Measurements from ENCODE around the gene BCL10.

The BCL10 gene

DNA sequence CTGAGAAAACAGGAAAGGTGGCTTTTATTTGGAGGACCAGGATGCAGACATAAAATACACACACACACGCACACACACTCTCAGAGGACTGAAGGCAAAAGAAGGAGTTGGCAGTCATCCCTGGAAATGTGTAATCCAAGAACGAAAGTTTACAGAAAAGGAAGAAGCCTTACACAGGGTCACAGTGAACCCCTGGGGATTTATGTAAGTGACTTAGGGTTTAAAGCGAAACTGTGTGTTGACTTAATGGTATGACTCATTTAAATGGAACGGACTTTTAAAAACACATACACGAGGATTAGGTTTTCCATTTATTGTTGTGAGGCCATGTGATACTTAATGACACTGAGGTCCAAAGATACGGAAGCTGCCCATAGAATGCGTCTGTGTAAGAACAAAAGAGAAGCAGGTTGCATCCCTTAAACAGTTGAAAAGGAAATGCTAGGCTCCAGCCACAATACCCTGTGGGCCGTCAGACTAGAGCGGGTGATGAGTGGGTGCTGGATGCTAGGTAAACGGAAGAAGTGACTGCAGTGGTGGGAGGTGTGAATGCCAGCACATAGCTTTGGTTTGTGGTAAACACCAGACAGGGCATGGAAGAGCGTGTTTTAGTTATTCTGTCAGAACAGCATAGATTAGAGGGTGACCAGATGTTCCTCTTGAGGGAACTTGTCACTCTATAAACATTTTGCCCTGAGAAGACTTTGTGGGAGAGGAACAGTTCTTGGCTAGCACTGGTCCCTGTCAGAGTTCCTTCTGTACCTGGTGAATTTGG, 21.6 kb upstream of the BCL10 start:
- DNase-seq = no peak

DNA sequence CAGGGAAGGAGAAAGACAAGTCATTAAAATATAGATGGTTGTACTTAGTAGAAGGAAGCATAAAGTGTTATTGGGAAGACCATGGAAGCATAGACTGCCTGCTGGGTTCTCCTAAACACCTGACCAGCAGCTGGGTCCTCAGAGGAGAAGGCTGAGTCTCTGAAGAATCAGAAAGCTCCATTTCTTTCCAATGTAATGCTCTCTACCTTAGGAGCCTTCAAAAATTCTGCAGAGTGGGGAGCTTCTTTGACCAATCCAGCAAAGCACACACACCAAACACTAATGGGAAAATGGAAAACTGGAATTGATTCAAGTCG, 21.1 kb upstream of the BCL10 start:
- no peak for DNase-seq

DNA sequence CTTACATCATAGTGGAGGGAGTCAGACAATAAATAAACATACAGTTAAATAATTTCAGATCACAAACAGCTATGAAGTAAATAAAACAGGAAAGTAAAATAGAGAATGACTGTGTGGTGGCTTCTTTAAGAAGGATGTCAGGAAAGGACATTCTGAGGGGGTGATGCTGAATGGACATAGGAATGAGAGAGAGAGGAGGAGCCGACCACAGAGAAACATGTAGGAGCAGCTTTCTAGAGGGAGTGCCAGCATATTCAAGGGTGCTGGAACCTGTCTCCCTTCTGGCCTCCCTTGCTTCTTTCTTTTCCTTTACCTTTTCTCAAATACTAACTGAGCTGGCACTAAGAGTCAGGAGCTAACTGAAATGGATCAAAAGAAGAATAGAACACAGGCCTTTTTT, 20.5 kb upstream of the BCL10 start:
- DNase-seq = no peak

DNA sequence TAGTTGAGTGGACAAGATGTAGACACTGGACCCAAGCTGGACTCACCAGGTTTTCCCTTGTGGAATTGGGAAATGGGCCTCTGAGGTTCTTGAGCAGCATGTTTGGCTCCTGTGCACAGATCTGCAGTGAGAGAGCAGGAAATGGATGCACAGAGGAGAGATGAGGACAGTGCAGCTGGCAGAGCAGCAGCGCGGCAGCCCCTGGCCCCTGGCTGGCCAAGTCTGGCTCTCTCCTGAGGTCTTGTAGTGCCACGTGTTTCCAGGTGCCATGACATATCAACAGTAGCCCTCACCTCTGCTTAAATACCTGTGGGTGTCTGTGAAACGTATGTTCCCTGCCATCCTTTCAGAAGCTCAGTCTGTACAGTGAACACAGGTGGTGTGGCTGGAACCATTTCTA, 19.2 kb upstream of the BCL10 start:
- no peak for DNase-seq

DNA sequence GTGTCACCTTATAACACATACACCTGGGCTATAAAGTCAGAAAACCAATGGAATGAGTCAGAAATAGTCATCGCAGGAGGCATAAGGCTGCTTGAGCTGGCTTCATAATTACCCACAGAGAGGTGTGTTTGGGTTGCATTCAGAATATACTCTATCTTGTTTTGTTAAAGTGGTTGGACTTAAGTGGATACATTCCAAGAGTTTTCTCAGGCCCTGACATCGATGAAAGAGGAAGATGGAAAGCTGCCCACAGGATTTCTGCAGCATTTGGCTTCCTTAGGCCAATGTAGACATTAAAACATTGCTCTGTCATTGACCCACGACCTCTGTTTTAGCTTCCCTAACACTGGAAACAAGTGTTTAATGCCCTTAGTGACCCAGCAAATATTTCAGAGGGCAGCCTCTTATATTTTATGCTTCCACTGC, 18.6 kb upstream of the BCL10 start:
- no peak for DNase-seq

DNA sequence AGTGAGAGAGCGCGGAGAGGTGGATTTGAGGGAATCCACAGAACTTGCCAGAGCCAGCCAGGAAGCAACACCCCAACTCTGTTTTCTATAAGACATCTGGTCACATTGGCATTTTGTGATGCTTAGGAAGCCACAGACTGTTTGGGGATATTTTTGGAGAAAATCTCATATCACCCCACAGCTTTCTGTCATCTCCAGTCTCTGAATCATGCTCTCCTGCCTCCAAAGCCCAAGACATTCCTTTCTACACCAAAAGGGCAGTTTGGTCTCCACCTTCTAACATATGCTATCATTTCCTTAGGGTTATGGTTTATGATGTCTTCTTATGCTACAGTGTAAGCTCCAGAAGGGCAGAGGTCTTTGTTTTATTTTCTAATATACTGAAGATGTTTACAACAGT, 14.4 kb upstream of the BCL10 start:
- DNase-seq = no peak

DNA sequence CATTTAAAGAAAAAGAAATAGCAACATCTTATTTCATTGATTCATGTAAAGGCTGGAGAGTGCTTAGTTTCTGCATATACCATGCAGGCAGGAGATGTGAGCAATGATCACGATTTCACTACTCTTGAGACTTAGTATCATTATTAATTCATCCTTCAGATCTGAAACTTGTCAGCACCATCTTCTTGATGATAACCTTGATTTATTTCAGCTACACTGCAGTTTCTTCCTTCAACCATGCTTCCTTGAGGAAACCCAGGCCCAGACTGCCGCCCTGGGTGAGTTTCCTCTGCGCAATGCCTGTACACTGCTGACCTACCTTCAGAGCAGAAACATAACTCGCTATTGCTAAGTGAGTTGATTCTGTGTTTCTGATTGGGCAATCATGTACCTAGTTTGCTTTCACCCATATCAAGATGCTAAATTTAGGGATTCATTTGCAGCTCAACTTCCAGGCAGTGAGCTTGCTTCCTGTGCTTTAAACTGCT, 13.5 kb upstream of the BCL10 start:
- no peak for DNase-seq

DNA sequence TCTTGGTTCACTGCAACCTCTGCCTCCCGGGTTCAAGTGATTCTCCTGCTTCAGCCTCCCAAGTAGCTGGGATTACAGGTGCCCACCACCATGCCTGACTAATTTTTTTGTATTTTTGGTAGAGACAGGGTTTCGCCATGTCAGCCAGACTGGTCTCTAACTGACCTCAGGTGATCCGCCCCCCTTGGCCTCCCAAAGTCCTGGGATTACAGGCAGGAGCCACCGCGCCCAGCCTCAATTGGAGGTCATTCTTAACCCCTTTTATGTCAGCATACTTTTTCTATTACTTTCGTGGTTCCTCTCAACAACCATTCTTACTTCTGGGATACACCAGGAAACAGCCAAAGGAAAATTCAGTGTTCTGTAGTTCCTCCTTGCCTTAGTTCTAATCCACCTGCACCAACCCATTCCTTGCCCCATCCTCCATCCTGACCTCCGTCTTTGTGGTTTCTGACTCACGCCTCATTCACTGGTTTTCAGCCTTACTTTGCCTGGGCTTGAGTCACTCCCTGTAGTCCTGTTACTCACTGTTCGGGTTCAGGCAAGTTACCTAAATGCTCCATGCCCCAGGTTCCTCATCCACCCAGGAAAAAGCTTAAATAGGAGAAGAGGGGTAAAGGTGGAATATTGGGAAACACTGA, 12.9 kb upstream of the BCL10 start:
- DNase-seq = no peak

DNA sequence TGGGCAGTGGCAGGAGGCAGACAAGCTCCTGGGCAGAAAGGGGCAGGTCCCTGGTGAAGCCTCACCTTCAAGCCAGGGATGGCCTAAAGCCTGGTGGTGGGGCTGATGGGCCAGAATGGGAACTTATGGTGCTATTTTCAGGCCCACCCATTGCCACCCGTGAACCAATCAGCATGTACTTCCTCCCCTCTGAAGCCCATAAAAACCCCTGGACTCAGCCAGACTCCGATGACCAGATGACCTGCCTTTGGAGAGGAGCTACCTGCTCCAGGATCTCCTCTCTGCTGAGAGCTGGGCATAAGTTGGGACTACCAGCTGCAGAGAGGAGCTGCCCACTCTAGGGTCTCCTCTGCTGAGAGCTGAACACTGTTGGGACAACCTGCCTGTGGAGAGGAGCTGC, 7.8 kb upstream of the BCL10 start:
- no peak for DNase-seq

DNA sequence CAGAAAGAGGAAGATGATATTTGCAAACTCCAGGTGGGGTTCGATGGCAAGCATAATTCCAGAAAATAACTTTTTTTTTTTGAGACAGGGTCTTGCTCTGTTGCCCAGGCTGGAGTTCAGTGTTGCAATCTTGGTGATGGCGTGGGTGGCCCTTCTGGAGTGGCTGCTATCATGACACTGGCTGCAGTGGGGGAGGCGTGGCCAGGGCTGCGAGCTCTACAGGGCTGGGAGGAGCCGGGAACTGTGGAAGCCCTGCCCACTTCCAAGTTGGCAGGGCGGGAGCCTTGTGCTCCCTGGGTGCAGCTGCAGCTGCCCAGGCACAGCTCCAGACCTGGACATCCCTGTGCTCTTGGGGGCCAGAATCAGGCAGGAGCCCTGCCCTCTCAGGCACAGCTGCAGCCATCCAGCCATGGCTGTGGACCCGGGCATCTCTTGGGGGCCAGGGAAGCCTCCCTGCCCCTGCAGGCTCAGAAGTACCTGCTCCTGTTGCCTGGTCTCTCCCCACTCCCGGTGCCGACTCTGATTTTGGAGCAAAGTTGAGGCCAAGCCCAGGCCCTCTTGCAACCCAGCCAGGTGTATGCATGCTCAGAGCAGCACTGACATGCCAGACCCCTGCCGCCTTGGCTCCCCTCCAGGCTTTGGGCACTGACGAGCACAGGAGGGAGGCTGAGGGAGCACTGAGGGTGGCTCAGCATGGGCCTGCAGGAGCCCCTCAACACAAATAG, 7.2 kb upstream of the BCL10 start:
- no peak for DNase-seq

DNA sequence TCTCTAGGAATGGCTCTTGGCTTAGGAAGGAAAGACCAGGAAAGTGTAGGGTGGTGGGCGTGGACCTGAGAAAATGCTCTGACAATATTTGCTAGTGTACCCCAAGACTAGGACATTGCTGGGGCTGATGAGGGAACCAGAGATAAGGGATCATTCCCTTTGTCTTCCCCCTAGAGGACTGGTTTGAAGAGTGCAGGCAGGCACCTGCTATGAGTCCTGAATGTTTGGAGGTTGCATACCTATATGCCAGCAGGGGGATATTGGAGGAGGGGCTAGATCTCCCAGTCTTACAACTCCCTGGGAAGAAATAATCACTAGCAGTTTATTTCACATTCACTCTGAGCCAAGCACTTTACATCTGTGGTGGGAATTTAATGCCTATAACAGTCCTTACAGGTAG, 6.0 kb upstream of the BCL10 start:
- no peak for DNase-seq

DNA sequence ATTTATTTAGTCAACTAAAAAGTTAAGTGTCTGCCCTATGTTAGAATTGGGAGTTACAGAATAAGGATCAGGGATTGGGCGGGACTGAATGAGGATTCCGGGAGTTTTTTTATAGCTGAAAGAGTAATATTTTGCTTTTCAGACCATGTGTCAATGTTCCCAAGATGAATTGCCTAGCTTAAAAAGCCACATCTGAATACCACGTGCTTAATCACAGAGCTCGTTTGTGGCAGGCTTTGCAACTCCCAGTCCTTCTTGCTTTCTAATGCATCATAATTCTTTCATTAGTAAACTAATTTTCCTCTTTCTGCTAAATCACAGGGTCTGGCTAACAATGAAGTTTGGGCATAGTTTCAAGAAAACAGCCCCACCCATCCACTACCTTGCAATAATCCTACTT, 4.2 kb upstream of the BCL10 start:
- no peak for DNase-seq

DNA sequence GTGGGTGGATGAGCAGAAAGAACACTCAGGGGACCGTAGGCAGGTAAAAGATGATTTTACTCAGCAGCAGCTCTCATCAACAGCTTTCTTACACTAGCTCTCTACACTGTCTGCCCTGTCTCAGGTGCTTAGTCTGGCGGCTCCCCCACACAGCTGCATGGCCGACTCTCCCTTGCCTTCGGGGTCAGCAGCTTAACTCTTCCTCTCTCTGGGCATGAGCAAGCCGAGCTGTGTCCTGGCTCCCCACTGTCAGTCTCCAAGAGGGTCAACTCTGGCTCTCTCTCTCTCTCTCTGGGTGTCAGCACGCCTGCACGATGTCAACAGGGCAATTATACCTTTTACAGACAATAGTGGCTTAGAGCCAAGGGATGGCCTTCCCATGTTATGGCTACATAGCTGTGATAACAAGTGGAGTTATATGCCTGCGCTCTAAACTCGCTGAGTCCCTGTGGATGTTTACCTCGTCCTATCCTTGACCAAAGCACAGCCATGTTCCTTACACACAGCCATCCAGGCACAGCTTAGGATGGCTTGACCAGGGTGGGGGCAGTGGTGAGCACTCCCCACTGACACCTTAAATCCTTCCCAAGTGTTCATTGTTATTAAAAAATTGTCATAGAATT, 3.1 kb upstream of the BCL10 start:
- no peak for DNase-seq

DNA sequence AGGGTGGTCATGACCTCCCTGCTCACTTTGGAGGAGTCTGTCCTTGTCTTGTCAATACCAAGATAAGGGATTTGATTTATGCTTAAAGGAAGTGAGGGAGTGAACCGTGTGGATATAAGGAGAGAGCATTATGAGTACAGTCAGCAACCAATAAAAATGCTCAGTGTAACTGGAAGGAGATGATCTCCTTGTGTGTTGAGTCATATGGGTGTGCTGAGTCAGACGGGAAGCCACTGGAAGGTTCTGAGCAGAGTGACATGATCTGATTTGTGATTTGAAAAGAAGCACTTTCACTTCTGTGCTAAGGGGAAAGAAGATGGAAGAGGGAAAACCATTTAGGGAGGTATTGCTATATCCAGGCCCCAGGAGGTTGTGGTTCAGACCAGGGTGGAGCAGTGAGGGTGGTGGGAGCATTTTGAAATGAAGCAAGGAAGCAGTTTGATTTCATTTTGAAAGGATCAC, 2.5 kb upstream of the BCL10 start:
- peak in 1 of 2 experiments; percentile 7 for DNase-seq

DNA sequence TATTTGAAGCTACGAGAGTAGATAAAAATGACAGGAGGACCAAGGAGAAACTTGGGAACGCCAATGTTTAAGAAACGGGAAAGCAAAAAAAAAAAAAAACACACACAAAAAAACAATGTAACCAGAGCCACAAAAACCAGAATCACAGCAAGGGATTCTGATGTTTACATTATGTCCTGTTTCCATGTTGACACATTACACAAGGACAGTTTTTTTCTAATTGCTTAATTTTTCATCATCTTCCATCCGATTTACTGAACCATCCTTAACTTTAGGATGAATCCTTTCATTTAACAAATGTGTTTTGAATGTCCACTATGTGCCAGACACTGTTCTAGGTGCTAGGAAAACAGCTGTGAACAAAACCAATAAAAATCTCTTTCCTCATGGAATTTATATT, 1.4 kb upstream of the BCL10 start:
- no peak for DNase-seq

DNA sequence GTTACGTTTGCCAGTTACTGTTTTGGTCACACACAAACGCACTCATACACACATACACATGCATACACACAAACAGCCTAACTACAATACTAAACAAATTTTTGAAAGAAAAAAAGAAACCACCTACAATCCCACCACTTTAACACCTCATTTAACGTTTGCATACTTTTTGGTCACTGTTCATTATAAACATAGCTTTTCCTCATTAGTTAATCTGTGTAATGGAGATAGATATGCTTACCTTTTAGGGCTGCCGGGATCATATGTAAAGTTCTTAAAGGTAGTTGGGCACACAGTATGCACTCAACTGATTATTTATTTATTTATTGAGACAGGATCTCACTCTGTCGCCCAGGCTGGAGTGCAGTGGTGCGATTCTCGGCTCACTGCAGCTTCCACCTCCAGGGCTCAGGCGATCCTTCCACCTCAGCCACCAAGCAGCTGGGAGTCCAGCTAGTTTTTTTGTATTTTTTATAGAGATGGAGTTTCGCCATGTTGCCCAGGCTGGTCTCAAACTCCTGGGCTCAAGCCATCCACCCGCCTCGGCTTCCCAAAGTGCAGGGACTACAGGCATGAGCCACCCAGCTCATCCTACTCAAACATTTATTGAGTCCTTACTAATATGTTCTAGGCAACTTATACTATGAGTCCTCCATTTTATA, 677 bp upstream of the BCL10 start:
- no peak for DNase-seq

DNA sequence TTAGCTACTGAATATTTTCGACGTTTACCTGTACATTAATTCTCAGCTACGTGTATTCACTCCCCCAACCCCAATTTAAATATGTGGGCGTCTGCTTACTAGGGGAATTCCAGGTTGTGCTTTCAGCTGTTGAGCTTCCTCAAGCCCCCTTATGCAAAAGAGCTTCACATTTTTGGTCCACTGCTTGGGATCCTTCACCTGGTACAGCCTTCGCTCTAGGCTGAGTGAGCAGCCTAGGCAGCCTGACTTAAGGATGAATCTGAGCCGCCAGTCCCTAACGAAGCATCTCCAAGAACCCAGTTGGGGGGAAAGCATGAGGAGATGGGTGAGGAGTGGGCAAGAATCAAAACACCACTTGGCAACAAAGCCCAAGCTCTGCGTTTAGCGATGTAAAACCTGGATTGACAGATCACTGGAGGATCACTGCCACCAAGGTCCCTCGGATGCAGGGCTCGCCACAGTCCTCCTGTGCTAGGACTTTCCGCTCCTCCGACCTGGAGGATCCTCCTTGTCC, 674 bp downstream of the BCL10 start:
- DNase-seq = no peak

DNA sequence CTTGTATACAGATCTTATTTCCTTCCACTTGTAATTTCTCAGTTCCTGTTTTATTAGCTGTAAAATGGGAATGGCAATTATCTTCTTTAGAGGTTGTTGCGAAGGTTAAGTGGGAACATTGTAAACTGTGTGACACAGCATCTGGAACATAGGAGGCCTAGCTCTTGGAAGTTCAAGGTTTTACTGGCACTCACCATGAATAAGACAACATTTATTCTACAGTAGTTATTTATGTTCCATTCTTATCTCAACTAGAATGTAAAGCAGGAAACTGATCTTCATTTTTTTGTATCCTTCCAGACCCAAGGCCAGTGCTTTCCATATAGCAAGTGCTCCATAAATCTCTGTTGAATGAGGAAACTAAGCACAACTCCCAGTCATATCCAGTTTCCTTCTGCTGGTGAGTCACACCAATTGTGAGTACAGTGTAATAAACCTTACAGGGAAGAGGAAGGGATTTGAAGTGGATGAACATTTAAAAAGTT, 1.4 kb downstream of the BCL10 start:
- peak in 1 of 2 experiments; percentile 2 for DNase-seq

DNA sequence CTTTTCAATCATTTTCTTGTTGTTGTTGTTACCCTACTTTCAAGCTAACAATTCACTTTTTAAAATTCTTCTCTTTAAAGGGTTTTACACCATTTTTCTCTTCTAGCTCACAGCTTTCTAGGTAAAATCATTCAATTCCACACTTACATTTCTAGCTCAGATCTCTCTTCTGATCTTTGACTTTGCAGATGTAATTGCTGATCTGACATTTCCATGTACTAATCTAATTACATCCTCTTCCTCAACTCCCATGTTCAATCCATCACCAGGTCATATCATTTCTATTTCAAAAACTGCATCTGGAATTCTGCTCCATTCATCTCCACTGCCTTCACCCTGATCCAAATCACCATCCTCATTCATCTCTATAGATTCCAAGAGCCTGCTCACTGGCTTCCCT, 3.0 kb downstream of the BCL10 start:
- DNase-seq = no peak

DNA sequence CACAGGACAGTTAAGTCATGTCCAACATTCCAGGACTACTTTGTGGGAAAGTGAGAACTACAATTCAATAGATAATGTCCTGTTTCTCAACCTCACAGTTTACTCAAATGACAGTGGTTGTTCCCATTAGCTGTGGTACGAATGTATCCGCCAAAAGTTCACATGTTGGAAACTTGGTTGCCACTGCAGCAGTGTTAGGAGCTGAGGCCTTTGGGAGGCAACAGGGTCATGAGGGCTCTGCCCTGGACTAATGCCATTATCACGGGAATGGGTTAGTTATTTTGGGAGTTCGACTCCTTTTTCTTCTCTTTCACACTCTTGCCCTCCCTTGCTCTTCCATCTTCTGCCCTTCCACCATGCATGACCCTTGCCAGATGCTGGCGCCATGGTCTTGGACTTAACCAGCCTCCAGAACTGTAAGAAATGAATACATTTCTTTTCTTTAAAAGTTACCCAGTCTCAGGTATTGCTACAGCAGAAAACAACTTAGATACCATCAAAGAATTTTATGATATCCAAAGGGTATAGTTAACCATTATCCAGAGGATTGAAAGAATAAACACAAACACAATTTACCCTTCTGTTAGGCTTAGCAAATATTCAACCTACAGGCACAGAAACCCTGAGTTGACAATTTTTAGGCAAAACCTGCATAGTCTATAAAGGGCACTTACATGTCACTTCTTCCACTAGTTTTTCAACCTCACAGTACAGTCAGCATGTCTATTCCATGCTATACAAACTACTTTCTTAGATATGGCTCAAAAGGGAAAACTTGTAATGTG, 7.4 kb downstream of the BCL10 start:
- no peak for DNase-seq

DNA sequence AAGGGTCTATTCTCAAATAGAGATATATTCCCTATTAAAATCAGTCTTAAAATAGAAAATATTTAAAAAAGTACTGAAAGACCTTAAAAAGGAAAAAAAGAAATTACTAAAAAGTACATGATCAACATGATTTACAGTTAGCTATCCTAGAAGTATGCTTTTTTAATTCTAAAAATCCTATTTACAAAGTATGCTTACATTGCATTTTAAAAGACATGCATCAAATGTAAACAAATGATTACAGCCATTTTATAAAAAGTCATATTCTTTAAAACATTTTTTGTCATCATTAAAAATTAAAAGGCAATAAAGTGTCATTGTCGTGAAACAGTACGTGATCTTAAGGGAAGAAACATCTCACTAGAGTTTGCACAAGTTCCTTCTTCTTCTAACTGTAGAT, 9.1 kb downstream of the BCL10 start:
- no peak for DNase-seq

DNA sequence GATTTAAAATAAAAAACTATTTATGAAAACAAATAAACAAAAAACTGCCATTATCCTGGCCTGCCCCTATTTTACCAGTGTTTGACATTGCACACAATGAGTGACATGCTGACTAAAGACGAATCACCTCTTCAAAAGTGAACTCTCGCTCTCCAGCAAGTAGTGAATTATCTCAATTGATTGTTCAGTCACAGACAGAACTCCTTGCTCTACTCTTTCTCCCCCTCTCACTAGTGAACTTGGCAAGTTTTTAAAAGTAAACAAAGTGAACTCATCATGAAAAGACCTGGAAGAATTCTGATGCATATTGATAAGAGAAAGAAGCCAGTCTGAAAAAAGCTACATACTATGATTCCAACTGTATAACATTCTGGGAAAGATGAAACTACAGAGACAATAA, 12.3 kb downstream of the BCL10 start:
- no peak for DNase-seq

Data from AML-193 (cell line).